Esophagus mucosa (tissue), 1 donor: ENCODE data around the gene CCDC12. TPM values are rescaled to one million over a fixed set of nuclear protein-coding genes. Genes with fewer than 3 reads are reported as not detected.

Experiments used
- ATAC-seq: fragments of 200-7000 bp; cut with Tn5 transposase; one replicate; pipeline ENCODE4 v1.9.1; 2020
- total RNA-seq: library from RNA; stranded (reverse); gene quantifications from one replicate; pipeline ENCODE4 v1.2.4, GENCODE V29; 2023
- donor health status: DM: yes; HTN: yes; CAD: no.

The CCDC12 gene
- total RNA-seq, 1 donor from 2014 or later = 50.2 TPM

- ATAC-seq = no peak
These were observed 72.0 kb downstream of the CCDC12 start for GRCh38 chr3:46904303-46905212.

GRCh38 chr3:46903341-46904302 lies 72.9 kb downstream of the CCDC12 start:
- ATAC-seq = no peak

- no peak for ATAC-seq
These were observed 74.3 kb downstream of the CCDC12 start for GRCh38 chr3:46902188-46902631.

GRCh38 chr3:46901591-46902187 lies 74.9 kb downstream of the CCDC12 start:
- no peak for ATAC-seq

GRCh38 chr3:46901061-46901460 lies 75.5 kb downstream of the CCDC12 start:
- ATAC-seq = no peak

- no peak for ATAC-seq
These were observed 76.2 kb downstream of the CCDC12 start for GRCh38 chr3:46900356-46900755.

GRCh38 chr3:46900007-46900292 lies 76.6 kb downstream of the CCDC12 start:
- ATAC-seq = no peak

- ATAC-seq = no peak
These were observed 77.2 kb downstream of the CCDC12 start for GRCh38 chr3:46899151-46900006.

- no peak for ATAC-seq
These were observed 78.0 kb downstream of the CCDC12 start for GRCh38 chr3:46898321-46899150.

- no peak for ATAC-seq
These were observed 78.7 kb downstream of the CCDC12 start for GRCh38 chr3:46897829-46898320.

- no peak for ATAC-seq
These were observed 79.5 kb downstream of the CCDC12 start for GRCh38 chr3:46897031-46897430.

GRCh38 chr3:46896386-46896785 lies 80.2 kb downstream of the CCDC12 start:
- ATAC-seq = no peak

- no peak for ATAC-seq
These were observed 80.8 kb downstream of the CCDC12 start for GRCh38 chr3:46895761-46896160.

GRCh38 chr3:46895204-46895660 lies 81.3 kb downstream of the CCDC12 start:
- peak; percentile 45 for ATAC-seq

GRCh38 chr3:46894256-46894655 lies 82.3 kb downstream of the CCDC12 start:
- no peak for ATAC-seq

GRCh38 chr3:46893763-46894162 lies 82.8 kb downstream of the CCDC12 start:
- ATAC-seq = no peak

GRCh38 chr3:46893146-46893748 lies 83.3 kb downstream of the CCDC12 start:
- no peak for ATAC-seq

GRCh38 chr3:46892285-46893145 lies 84.0 kb downstream of the CCDC12 start:
- ATAC-seq = peak; percentile 47

- ATAC-seq = no peak
These were observed 85.4 kb downstream of the CCDC12 start for GRCh38 chr3:46891132-46891531.
